Bronchial epithelial cell (primary cell): ENCODE measurements around the gene SLC38A1. TPM values are rescaled to one million over a fixed set of nuclear protein-coding genes. Genes with fewer than 3 reads are reported as not detected.

ENCODE experiments used
- DNase-seq: peaks from one replicate; pipeline ENCODE4 v3.0.0-alpha.2; 2010; ENCODE audit warnings: low read depth
- FAIRE-seq: peaks from 2 replicates; lab custom pipeline; 2011; peaks lifted over from hg19 to GRCh38; lab: Jason Lieb, UNC
- H3K27me3 ChIP-seq: 2 replicates; pipeline ENCODE4 v1.5.1; 2011; ENCODE audit warnings: low read length; ENCODE audit not compliant: control insufficient read depth, insufficient read depth
- H3K36me3 ChIP-seq: 2 replicates; pipeline ENCODE4 v1.5.1; 2011; ENCODE audit warnings: low read length; ENCODE audit not compliant: control insufficient read depth, insufficient read depth
- H3K4me3 ChIP-seq: 2 replicates; pipeline ENCODE4 v1.5.1; 2011; ENCODE audit warnings: mild to moderate bottlenecking, low read depth, low read length, control low read depth
- CTCF ChIP-seq: IDR thresholded peaks from 2 replicates; pipeline ENCODE4 v1.5.1; 2011; ENCODE audit warnings: mild to moderate bottlenecking, moderate library complexity, low read length, control low read depth, inconsistent platforms; ENCODE audit not compliant: insufficient read depth, severe bottlenecking
- total RNA-seq: library from RNA; depleted of rRNA; stranded (reverse); fragments of >200 nt; gene quantifications from 2 replicates; pipeline ENCODE4 v1.2.1, GENCODE V29; 2014

Gene SLC38A1
- total RNA-seq, 1 donor from 2014 or later = 263 TPM

GRCh38 chr12:46177025-46177424, 91.8 kb downstream of the SLC38A1 start:
- no peak for TF ChIP-seq CTCF
- no peaks in the 10 kb centered on the region for H3K36me3 ChIP-seq
- DNase-seq (no peak), FAIRE-seq (no peak)
- no peak overlapping the region for H3K4me3 ChIP-seq
- no peaks in the 10 kb centered on the region for H3K27me3 ChIP-seq

- FAIRE-seq (no peak), DNase-seq (no peak)
- TF ChIP-seq CTCF = no peak
- no peaks in the 10 kb centered on the region for H3K27me3 ChIP-seq
- no peaks in the 10 kb centered on the region for H3K36me3 ChIP-seq
- H3K4me3 ChIP-seq = no peak overlapping the region
Measured at GRCh38 chr12:46174919-46175318, 93.9 kb downstream of the SLC38A1 start.

- H3K27me3 ChIP-seq = no peaks in the 10 kb centered on the region
- DNase-seq (no peak), FAIRE-seq (no peak)
- H3K4me3 ChIP-seq = no peak overlapping the region
- no peak for TF ChIP-seq CTCF
- H3K36me3 ChIP-seq = no peaks in the 10 kb centered on the region
Measured at GRCh38 chr12:46174061-46174662, 94.7 kb downstream of the SLC38A1 start.

GRCh38 chr12:46168426-46168825, 100.4 kb downstream of the SLC38A1 start:
- DNase-seq = no peak
- TF ChIP-seq CTCF = no peak
- no peaks in the 10 kb centered on the region for H3K27me3 ChIP-seq
- FAIRE-seq = no peak
- no peak overlapping the region for H3K4me3 ChIP-seq
- no peaks in the 10 kb centered on the region for H3K36me3 ChIP-seq

GRCh38 chr12:46167412-46167811, 101.4 kb downstream of the SLC38A1 start:
- no peak overlapping the region for H3K4me3 ChIP-seq
- DNase-seq (no peak), FAIRE-seq (no peak)
- no peaks in the 10 kb centered on the region for H3K36me3 ChIP-seq
- H3K27me3 ChIP-seq = no peaks in the 10 kb centered on the region
- no peak for TF ChIP-seq CTCF

GRCh38 chr12:46165191-46165590, 103.7 kb downstream of the SLC38A1 start:
- DNase-seq (no peak), FAIRE-seq (no peak)
- TF ChIP-seq CTCF = no peak
- Histone ChIP-seq H3K4me3 (no peak overlapping the region), H3K36me3 (no peaks in the 10 kb centered on the region), H3K27me3 (no peaks in the 10 kb centered on the region)
